Esophagus squamous epithelium (tissue), 5 donors: ENCODE measurements around the gene DOK3. TPM values are rescaled to one million over a fixed set of nuclear protein-coding genes. Genes with fewer than 3 reads are reported as not detected.
A peak's percentile ranks its signal among the peaks of the same experiment; 100 is the strongest.

ENCODE experiments used
- DNase-seq: peaks from one replicate; lab custom pipeline; 2025; lab: John Stamatoyannopoulos, UW
- H3K27ac ChIP-seq, 4 donors: fragments of 200-600 bp; sonication (generic); one replicate each; pipeline ENCODE4 v1.5.1; 2016 to 2019; ENCODE audit warnings: mild to moderate bottlenecking in 1 of 4
- H3K27me3 ChIP-seq, 4 donors: fragments of 200-600 bp; sonication (generic); 1 replicate in 3 of 4; 2 replicates in 1 of 4; pipeline versions ENCODE4 v1.5.1 to v1.6.0; 2017 to 2021; ENCODE audit warnings: antibody characterized with exemption in 1 of 4
- H3K36me3 ChIP-seq, 3 donors: fragments of 200-600 bp; sonication (generic); one replicate each; pipeline ENCODE4 v1.5.1; 2016 to 2019
- H3K4me1 ChIP-seq, 3 donors: fragments of 200-600 bp; sonication (generic); one replicate each; pipeline ENCODE4 v1.5.1; 2017 to 2019
- H3K4me3 ChIP-seq, 4 donors: fragments of 200-600 bp; sonication (generic); 1 replicate in 3 of 4; 2 replicates in 1 of 4; pipeline ENCODE4 v1.5.1; 2016 to 2019; ENCODE audit warnings: mild to moderate bottlenecking in 2 of 4, moderate library complexity in 1 of 4
- H3K9me3 ChIP-seq, 3 donors: fragments of 200-600 bp; sonication (generic); one replicate each; pipeline ENCODE4 v1.5.1; 2016 to 2019
- POLR2A ChIP-seq, 4 donors: fragments of 450-650 bp; IDR thresholded peaks; one replicate each; pipeline ENCODE4 v1.6.1; 2017; ENCODE audit warnings: antibody characterized with exemption in 4 of 4, mild to moderate bottlenecking in 4 of 4, moderate library complexity in 3 of 4
- WGBS, 2 donors: methylation state at CpG; one replicate each; pipeline ENCODE4 v1.1.5; 2018; 5-methylcytosine and 5-hydroxymethylcytosine counted together
- intact Hi-C: fragments of 100-400 bp; cut with DNase I; formaldehyde crosslinking; loops from one replicate; pipeline ENCODE4 v1.15.0; 2022
- total RNA-seq, 4 donors: library from RNA; depleted of rRNA; stranded (reverse); fragments of >200 nt; gene quantifications; one replicate each; pipeline ENCODE4 v1.1.0, GENCODE V29; 2016
- TF ChIP-seq, protein P1 (sequence below), 6 experiments: fragments of 450-650 bp in 4 of 6; fragments of 200-600 bp in 2 of 6; sonication (generic) in 2 of 6; IDR thresholded peaks; one replicate each; pipeline ENCODE4 v1.5.1; 2016 to 2019; ENCODE audit warnings: antibody characterized with exemption in 6 of 6, mild to moderate bottlenecking in 4 of 6, moderate library complexity in 4 of 6
- donor health status: DM: yes; HTN: yes; CAD: no.

Gene DOK3
- total RNA-seq, 4 donors from 2014 or later, result 2.4 to 7.2 (median 4.4) TPM

DNA sequence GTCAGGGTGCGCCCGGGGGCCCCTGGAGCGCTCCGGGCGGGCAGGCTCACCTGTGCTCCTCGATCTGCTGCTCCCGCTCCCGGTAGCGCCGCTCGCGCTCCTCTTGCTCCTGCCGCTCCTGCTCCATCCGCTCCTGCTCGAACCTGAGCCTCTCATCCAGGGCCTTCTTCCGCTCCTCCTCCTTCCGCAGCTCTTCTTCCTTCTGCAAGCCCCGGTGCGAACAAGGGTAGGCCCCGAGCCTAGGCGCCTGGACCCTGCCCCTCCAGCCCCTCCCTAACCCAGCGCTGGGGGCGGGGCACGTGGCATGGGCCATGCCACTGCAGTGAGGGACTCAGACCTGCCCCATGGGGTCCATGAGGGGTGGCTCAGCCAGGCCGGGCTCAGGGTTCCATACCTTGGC lies 42.8 kb downstream of the DOK3 start:
- no peak for DNase-seq
- WGBS, 2 donors, result 77 to 91% methylated on average over 5 to 18 of the region's 25 CpGs
- intact Hi-C loops, result no loop called here
- no peaks in the 10 kb centered on the region for H3K27me3 ChIP-seq
- H3K36me3 ChIP-seq, result peaks cover 0 to 43% (median 8%) of the 10 kb centered on the region in 3 donors
- H3K4me1 ChIP-seq, result peaks cover 14 to 42% (median 14%) of the 10 kb centered on the region in 3 donors
- H3K9me3 ChIP-seq, result no peaks in the 10 kb centered on the region
- TF ChIP-seq, protein P1, sequence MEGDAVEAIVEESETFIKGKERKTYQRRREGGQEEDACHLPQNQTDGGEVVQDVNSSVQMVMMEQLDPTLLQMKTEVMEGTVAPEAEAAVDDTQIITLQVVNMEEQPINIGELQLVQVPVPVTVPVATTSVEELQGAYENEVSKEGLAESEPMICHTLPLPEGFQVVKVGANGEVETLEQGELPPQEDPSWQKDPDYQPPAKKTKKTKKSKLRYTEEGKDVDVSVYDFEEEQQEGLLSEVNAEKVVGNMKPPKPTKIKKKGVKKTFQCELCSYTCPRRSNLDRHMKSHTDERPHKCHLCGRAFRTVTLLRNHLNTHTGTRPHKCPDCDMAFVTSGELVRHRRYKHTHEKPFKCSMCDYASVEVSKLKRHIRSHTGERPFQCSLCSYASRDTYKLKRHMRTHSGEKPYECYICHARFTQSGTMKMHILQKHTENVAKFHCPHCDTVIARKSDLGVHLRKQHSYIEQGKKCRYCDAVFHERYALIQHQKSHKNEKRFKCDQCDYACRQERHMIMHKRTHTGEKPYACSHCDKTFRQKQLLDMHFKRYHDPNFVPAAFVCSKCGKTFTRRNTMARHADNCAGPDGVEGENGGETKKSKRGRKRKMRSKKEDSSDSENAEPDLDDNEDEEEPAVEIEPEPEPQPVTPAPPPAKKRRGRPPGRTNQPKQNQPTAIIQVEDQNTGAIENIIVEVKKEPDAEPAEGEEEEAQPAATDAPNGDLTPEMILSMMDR (IDR thresholded peaks at IDR 0.05), result no peak
- TF ChIP-seq POLR2A (IDR thresholded peaks at IDR 0.05), result no peak
- no peak overlapping the region for H3K27ac ChIP-seq
- H3K4me3 ChIP-seq, result no peak overlapping the region

DNA sequence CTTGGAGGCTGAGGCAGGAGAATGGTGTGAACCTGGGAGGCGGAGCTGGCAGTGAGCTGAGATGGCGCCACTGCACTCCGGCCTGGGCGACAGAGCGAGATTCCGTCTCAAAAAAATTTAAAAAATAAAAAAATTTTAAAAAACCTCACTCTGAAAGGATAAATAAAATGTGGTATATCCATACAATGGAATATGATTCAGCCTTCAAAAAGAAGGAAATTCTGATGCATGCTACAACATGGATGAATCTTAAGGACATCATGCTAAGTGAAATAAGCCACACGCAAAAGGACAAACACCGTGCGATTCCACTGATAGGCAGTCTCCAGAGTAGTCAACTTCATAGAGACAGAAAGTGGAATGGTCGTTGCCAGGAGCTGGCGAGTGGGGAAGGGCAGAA lies 44.6 kb downstream of the DOK3 start:
- Histone ChIP-seq H3K4me3 (no peak overlapping the region), H3K4me1 (peaks cover 6 to 29% (median 7%) of the 10 kb centered on the region in 3 donors), H3K27ac (no peak overlapping the region), H3K27me3 (no peaks in the 10 kb centered on the region), H3K9me3 (no peaks in the 10 kb centered on the region), H3K36me3 (peaks cover 0 to 47% (median 8%) of the 10 kb centered on the region in 3 donors)
- TF ChIP-seq, protein P1 (IDR thresholded peaks at IDR 0.05), result no peak
- TF ChIP-seq POLR2A (IDR thresholded peaks at IDR 0.05), result no peak
- 82 to 94% methylated on average over 11 of the region's 11 CpGs for WGBS, 2 donors
- intact Hi-C loops, result no loop called here
- DNase-seq, result no peak

DNA sequence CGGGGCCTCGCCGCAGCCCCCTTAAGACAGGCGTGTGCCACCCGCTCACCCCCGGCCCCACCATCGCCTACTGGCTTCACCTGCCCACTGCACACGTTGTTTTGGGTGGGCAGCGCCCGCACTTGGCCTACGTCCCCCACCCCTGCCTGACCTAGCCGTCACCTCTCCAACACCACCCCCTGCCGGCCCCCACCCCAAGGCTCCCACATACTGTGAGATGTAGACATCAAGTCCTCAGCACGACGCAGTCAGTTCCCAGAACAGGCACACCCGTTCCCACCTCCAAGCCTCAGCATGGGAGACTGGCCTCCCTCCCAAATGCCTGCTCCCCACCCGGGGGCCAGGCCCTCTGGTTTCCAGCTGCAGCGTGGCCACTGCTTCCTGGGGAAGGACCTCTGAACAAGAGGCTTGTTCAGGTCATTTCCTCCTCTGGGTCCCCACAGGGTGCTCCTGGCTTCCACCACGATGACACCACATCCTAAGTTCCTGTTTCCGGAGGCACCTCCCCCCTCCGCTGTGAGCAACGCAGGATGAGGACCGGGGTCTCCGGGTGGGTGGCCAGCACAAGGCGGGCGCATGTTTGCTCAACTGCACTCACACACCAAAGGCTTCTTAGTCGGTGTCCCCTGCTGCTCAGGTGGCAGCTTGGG lies 47.5 kb downstream of the DOK3 start:
- Histone ChIP-seq H3K36me3 (peaks cover 0 to 54% (median 13%) of the 10 kb centered on the region in 3 donors), H3K27ac (peak overlapping the region in 3 of 4 donors; percentile 34 to 74 (median 62))
- DNase-seq, result no peak

DNA sequence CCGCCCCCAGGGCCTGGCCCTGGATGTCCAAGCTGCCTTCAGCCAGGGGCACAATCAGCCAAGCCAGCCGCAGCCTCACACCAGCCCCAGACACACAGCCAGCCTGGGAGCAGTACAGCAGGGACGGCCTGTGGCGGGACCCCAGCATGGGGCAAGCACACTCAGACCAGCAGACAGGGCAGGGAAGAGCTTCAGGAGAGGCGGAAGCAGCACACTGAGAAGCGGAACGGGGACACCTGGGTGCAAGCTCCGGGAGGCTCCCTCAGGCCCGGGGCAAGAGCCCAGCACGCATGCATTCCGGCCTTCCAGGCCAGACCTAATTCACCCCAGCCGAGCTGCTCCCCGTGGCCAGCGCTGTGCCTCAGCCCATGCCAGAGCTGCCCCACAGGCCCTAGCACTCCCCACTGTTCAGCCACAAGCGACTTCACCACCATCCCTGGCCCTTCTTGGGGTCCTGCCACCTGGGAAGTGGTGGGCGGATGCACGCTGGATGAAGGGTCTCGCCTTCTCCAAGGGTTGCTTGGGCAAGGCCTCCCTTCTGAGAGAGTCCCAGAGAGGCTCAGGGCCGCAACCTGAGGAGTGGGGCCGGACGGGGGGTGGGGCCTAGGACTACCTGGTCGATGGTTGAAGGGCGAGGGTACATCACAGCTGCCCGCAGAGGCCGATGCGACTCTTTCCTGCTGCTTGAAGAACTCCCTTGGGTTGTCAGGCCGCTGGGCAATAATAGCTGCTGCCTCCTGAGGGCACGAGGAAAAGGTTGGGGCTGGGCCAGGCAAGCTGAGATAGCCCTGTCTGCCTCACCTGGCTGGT lies 49.6 kb downstream of the DOK3 start:
- TF ChIP-seq, protein P1 (IDR thresholded peaks at IDR 0.05), result no peak
- no peak for TF ChIP-seq POLR2A (IDR thresholded peaks at IDR 0.05)
- Histone ChIP-seq H3K27ac (no peak overlapping the region), H3K27me3 (no peaks in the 10 kb centered on the region), H3K9me3 (no peaks in the 10 kb centered on the region), H3K36me3 (peaks cover 0 to 32% (median 5%) of the 10 kb centered on the region in 3 donors), H3K4me3 (no peak overlapping the region), H3K4me1 (peaks cover 18 to 41% (median 19%) of the 10 kb centered on the region in 3 donors)
- 88 to 92% methylated on average over 7 to 8 of the region's 28 CpGs for WGBS, 2 donors
- intact Hi-C loops, result loop anchor here (10.0 kb wide), 1 partner anchor 145 kb away; the partner anchor contains the start of gene MXD3
- DNase-seq, result no peak

More for the DNA sequence above, 47.5 kb downstream of the DOK3 start:
- peaks cover 2 to 20% (median 5%) of the 10 kb centered on the region in 3 donors for H3K4me1 ChIP-seq
- no peaks in the 10 kb centered on the region for H3K27me3 ChIP-seq
- H3K9me3 ChIP-seq, result no peaks in the 10 kb centered on the region
- TF ChIP-seq, protein P1 (IDR thresholded peaks at IDR 0.05), result no peak
- no peak for TF ChIP-seq POLR2A (IDR thresholded peaks at IDR 0.05)
- peak overlapping the region in 1 of 4 donors; percentile 6 for H3K4me3 ChIP-seq
- intact Hi-C loops, result no loop called here
- 79 to 81% methylated on average over 14 to 17 of the region's 27 CpGs for WGBS, 2 donors
